Measurements from ENCODE around the gene MIEN1. TPM values are rescaled to one million over a fixed set of nuclear protein-coding genes. Genes with fewer than 3 reads are reported as not detected.
"Not testable (repeated sequence)": the region's sequence is repeated elsewhere in the genome, so short reads cannot be mapped to it uniquely, and the experiment has no call there.

MIEN1 gene
- total RNA-seq, 1 donor from 2014 or later = 20.1 TPM

DNA sequence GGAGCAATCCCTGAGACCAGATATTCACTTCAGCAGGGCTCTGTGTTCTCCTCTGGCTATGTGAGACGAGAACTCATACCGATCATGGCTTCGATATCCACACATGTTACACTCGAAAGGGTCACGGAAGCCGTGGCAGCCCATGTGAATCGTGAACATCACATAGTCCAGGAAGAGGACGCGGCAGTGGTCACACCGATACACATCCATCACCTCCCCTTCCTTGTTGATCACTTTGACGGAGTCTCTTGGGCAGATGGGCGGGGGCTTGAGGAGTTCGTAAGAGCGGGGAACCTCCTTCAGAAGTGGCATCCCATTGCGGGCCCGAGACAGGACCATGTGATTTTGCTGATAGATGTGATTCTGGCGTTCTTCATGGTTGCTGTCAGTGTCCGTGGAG is 35.4 kb upstream of the MIEN1 start:
- Mint-ChIP-seq H3K36me3 (no peaks in the 10 kb centered on the region), H3K4me1 (peaks cover 5% of the 10 kb centered on the region), H3K27me3 (ENCODE audit: insufficient read depth, low read depth) (peaks cover 3% of the 10 kb centered on the region), H3K27ac (no peak overlapping the region), H3K9me3 (no peaks in the 10 kb centered on the region), H3K4me3 (no peak overlapping the region)
- Histone ChIP-seq H3K4me2 (no peak overlapping the region), H4K20me1 (ENCODE audit: low read depth) (no peaks in the 10 kb centered on the region), H3K79me2 (ENCODE audit: low read depth) (no peaks in the 10 kb centered on the region), H3K9me3 (ENCODE audit: low read depth) (no peaks in the 10 kb centered on the region), H2AFZ (replicated peaks) (no peak overlapping the region), H3K4me1 (peaks cover 8% of the 10 kb centered on the region), H3K27ac (no peak overlapping the region), H3K36me3 (no peaks in the 10 kb centered on the region), H3F3A (ENCODE audit: low read depth) (no peaks in the 10 kb centered on the region), H3K4me3 (no peak overlapping the region), H3K27me3 (no peaks in the 10 kb centered on the region), H3K9ac (no peak overlapping the region)
- no peak for DNase-seq (ENCODE audit: low spot score)
- TF ChIP-seq EZH2 (IDR thresholded peaks at IDR 0.05) (no peak), EZH2phosphoT487 (IDR thresholded peaks at IDR 0.05) (no peak)
- TF ChIP-seq, protein P1, sequence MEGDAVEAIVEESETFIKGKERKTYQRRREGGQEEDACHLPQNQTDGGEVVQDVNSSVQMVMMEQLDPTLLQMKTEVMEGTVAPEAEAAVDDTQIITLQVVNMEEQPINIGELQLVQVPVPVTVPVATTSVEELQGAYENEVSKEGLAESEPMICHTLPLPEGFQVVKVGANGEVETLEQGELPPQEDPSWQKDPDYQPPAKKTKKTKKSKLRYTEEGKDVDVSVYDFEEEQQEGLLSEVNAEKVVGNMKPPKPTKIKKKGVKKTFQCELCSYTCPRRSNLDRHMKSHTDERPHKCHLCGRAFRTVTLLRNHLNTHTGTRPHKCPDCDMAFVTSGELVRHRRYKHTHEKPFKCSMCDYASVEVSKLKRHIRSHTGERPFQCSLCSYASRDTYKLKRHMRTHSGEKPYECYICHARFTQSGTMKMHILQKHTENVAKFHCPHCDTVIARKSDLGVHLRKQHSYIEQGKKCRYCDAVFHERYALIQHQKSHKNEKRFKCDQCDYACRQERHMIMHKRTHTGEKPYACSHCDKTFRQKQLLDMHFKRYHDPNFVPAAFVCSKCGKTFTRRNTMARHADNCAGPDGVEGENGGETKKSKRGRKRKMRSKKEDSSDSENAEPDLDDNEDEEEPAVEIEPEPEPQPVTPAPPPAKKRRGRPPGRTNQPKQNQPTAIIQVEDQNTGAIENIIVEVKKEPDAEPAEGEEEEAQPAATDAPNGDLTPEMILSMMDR (IDR thresholded peaks at IDR 0.05) = no peak

DNA sequence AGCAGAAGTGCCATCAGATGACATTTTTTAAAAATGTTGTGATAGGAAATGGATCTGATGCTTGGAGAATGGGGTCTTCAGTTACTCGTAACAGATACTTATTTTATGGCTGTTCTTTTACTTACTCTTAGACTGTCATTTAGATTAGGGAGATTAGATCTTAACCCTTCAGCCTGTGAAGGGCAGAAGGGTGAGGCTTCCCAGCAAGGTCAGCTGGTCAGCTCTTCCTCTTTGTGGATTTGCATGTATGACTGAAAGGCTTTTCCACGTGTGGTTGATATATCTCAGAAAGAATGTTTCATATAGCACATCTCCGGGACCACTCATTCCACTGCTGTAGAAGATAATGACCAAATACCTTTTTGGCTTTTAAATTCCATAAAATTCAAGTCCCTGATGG is 34.8 kb upstream of the MIEN1 start:
- Histone ChIP-seq H3K9me3 (ENCODE audit: low read depth) (no peaks in the 10 kb centered on the region), H3K36me3 (no peaks in the 10 kb centered on the region), H2AFZ (replicated peaks) (no peak overlapping the region), H3K4me1 (peaks cover 8% of the 10 kb centered on the region), H3K27ac (no peak overlapping the region), H3K4me3 (no peak overlapping the region), H4K20me1 (ENCODE audit: low read depth) (no peaks in the 10 kb centered on the region), H3K4me2 (no peak overlapping the region), H3K27me3 (no peaks in the 10 kb centered on the region), H3F3A (ENCODE audit: low read depth) (no peaks in the 10 kb centered on the region), H3K9ac (no peak overlapping the region), H3K79me2 (ENCODE audit: low read depth) (no peaks in the 10 kb centered on the region)
- H3K9me3 Mint-ChIP-seq = no peaks in the 10 kb centered on the region
- DNase-seq (ENCODE audit: low spot score) = no peak
- H3K27ac Mint-ChIP-seq = no peak overlapping the region
- H3K4me3 Mint-ChIP-seq = no peak overlapping the region
- TF ChIP-seq EZH2 (IDR thresholded peaks at IDR 0.05) = no peak
- TF ChIP-seq, protein P1 (IDR thresholded peaks at IDR 0.05) = no peak
- no peak for TF ChIP-seq EZH2phosphoT487 (IDR thresholded peaks at IDR 0.05)
- no peaks in the 10 kb centered on the region for H3K36me3 Mint-ChIP-seq
- peaks cover 3% of the 10 kb centered on the region for H3K27me3 Mint-ChIP-seq (ENCODE audit: insufficient read depth, low read depth)
- H3K4me1 Mint-ChIP-seq = peaks cover 5% of the 10 kb centered on the region

DNA sequence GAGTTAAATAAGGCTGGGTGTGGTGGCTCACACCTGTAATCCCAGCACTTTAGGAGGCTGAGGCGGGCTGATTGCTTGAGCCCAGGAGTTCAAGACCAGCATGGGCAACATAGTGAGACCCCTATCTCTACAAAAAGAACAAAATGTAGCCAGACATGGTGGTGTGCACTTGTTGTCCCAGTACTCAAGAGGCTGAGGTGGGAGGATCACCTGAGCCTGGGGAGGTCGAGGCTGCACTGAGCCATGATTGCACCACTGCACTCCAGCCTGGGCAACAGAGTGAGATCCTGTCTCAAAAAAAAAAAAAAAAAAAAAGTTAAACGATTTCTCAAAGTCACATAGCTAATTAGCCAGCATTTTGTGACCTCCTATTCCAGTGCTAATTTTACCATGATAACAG is 33.8 kb upstream of the MIEN1 start:
- not testable (repeated sequence) for H3K27ac ChIP-seq; H3K36me3 Mint-ChIP-seq; H3K4me1 ChIP-seq; H3K27me3 ChIP-seq; H3K9me3 ChIP-seq (ENCODE audit: low read depth); H3K4me3 ChIP-seq; DNase-seq (ENCODE audit: low spot score); H4K20me1 ChIP-seq (ENCODE audit: low read depth); H3K79me2 ChIP-seq (ENCODE audit: low read depth); H3K4me2 ChIP-seq; H3K9me3 Mint-ChIP-seq; H2AFZ ChIP-seq (replicated peaks); H3K4me3 Mint-ChIP-seq; H3F3A ChIP-seq (ENCODE audit: low read depth); H3K27ac Mint-ChIP-seq; H3K4me1 Mint-ChIP-seq; H3K36me3 ChIP-seq; H3K9ac ChIP-seq; H3K27me3 Mint-ChIP-seq (ENCODE audit: insufficient read depth, low read depth)

DNA sequence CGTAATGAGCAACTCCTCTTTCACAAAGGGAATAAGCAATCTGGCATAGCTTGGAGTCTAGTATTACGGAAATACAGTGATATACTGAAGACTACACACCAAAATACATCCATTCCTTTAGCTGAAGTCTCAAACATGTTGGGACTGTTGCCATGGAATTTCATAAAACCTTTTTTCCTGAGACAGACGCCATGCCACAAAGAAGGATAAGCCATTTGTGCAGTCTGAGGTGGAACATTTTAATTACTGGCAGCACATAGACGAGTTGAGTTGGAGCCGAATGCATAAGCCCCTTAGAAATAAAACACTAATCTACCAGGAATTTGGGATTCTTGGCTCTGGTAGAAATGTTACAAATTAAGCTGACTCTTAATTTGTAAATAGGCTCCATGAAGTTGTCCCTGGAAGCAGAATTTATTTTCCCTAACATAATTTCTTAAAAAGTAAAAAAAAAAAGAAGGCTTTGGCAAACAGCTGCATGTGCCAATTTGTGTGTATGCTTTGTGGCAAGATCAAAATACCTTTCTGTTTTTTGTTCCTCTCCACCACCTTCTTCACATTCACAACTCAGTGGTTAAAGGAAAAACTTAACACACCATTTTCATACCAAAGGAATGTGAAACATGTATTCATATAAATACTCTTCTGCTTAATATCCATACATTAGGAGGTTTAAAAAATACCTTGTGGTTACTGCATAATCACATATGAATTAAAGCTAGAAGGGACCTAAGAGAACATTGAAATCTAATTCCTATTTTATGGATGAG is 32.9 kb upstream of the MIEN1 start:
- TF ChIP-seq, protein P1 (IDR thresholded peaks at IDR 0.05) = no peak
- TF ChIP-seq EZH2phosphoT487 (IDR thresholded peaks at IDR 0.05) (no peak), EZH2 (IDR thresholded peaks at IDR 0.05) (no peak)
- Histone ChIP-seq H3K27ac (no peak overlapping the region), H3K27me3 (no peaks in the 10 kb centered on the region), H3K79me2 (ENCODE audit: low read depth) (no peaks in the 10 kb centered on the region), H2AFZ (replicated peaks) (no peak overlapping the region), H3F3A (ENCODE audit: low read depth) (no peaks in the 10 kb centered on the region), H3K36me3 (no peaks in the 10 kb centered on the region), H3K9ac (no peak overlapping the region), H3K4me1 (peaks cover 8% of the 10 kb centered on the region), H3K4me2 (no peak overlapping the region), H4K20me1 (ENCODE audit: low read depth) (no peaks in the 10 kb centered on the region), H3K9me3 (ENCODE audit: low read depth) (no peaks in the 10 kb centered on the region), H3K4me3 (no peak overlapping the region)
- no peak overlapping the region for H3K4me3 Mint-ChIP-seq
- peaks cover 16% of the 10 kb centered on the region for H3K27me3 Mint-ChIP-seq (ENCODE audit: insufficient read depth, low read depth)
- peak overlapping the region; percentile 69 for H3K27ac Mint-ChIP-seq
- H3K9me3 Mint-ChIP-seq = no peaks in the 10 kb centered on the region
- H3K4me1 Mint-ChIP-seq = peaks cover 5% of the 10 kb centered on the region
- no peak for DNase-seq (ENCODE audit: low spot score)
- H3K36me3 Mint-ChIP-seq = no peaks in the 10 kb centered on the region

All from neural progenitor cell (in vitro differentiated cells).